NCI-H187 (cell line): ENCODE data around the gene SCN2A.

Source experiments
- DNase-seq, 2 experiments: peaks; one replicate each; lab custom pipeline; 2025; lab: John Stamatoyannopoulos, UW

The SCN2A gene

DNA sequence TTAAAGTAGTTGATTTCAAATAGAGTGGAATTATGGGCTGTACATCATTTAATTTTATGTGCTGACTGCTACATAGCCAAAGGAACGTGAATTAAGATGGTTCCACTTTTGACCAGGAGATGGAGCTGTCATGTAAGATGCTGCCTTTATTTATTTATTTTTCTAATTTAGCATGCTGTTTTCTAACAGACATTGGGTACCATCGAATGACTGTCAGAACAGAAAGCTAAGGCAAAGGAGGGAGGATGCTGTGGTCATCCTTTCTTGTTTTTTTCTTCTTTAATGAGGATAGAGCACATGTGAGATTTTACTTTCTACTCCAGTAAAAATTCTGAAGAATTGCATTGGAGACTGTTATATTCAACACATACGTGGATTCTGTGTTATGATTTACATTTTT is at the start of gene SCN2A:
Gene SCN2A, plus strand, starts transcription at position 185 of the 400 bp plus-strand sequence. CDS start 56,410 bp downstream, outside the sequence.
- DNase-seq, result peak; percentile 5 to 15

DNA sequence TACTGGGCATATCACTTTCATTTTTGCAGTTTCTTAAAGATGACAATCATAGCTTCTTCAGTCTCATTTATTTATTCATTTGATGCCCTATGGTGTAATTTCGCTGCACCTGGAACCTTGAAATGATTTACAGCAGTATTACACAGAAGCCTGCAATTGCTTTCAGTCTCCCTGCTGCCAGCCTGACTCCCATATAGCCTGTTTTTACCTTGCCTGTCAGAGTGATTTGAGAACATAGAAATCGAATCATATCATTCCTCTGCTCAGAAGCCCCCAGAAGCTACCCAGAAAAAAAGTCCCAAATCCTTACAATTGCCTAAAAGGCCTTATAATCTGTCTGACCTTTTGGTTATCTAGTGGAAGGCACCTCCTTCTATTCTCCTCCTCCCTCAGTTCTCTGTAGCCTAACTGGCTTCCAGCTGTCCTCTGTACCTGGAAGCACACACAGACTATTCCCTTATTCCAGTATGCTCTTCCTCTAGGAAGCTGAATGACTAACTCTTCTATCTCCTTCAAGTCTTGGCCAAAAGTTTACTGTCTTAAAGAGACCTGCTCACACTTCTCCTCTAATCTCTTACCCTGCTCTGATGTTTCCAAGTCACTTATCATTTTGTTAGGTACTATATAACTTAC is 48.0 kb upstream of the SCN2A start:
- DNase-seq, result no peak

DNA sequence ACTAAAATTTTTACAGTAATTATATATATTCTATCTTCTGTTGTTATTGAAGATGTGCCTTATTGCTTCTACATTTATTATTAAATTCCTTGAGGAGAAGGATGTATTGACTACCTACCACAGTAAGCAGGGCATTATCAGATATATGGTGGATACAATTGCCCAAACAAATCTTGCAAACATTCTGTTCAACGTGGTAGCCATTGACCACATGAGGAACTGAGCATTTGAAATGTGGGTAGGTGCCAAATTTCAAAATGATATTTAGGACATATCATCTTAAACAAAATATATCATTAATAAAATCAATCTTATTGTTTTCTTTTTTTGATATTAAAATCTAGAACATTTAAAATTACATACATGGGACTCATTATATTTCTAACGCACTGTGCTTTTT is 46.5 kb upstream of the SCN2A start:
- DNase-seq, result no peak

DNA sequence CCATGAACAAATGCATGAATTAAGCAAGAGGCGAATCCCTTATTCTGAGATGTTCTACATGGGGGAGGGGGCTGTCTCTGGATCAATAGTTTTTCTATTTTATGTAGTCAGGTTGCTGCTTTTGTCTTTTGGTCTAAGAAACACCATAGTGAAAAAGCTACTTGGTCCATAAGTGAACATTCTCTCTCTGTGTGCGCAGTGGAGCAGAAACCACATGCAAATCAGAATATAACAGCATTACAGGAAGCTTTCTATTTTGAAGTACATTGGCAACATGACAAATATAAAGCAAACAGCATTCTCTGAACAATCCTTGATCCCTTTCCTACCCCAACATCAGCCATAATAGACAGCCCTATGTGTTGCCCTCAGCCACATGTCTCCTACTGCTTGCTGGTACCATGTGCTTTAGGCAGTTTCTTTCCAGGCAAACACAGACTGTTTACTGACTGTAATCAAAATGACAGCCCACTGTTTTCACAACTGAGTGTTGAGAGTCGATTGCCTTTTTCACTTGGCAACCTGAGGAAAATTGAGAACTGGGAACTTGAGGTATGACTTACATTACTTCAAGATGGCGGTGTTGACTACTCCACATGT is 45.9 kb upstream of the SCN2A start:
- no peak for DNase-seq

DNA sequence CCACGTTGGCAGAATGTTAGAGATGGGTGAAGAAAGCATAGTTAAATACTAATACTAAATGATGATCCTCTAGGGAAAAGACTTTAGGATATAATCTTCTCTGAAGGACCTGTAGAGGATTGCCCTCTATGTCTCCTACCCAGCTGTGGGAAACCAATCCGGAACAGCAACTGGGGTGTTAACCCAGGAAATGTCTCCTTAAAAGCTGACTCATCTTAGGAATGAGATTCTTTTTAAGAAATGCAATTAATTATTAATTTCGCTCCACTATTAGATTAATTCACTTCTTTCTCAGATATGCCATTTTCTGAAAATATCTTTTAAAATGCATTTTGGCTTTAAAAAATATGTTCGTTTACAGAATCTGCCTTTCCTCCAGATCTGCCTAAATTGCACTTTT is 42.8 kb upstream of the SCN2A start:
- no peak for DNase-seq

DNA sequence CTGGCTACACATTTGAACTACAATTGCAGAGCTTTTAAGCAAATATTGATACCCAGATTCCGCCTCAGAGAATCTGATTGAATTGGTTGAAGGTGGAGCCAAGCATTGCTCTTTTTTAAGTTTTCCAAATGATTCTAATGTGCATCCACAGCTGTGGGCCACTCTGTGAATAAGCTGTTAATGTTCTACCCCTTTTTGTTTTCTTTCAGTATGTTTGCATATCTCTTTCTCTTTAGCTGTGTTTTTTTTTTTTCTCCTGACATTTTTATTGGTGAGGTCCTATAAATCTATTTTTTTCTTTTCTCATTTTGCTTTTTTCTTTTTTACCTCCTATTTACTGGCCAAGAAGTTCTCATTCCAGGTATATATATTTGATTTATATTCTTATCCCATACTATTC is 41.9 kb upstream of the SCN2A start:
- DNase-seq, result no peak

DNA sequence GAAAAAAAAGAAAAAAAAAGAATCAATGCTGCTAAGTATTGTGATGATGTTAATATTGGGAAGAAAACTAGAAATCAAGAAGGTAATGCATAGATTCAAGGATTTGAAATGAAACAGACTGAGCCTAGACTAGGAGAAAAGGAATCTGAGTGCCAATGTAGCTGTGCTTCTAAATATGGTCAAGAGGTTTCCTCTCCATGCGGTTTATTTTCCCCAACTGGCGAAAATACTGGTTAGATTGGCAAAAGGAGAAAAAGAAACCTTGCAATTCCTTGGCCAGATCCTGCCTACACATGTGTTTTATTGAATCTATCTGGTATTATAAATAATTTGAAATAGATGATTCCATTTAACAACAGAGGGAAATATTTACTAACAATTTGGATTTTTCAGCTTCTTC is 41.0 kb upstream of the SCN2A start:
- DNase-seq, result no peak

DNA sequence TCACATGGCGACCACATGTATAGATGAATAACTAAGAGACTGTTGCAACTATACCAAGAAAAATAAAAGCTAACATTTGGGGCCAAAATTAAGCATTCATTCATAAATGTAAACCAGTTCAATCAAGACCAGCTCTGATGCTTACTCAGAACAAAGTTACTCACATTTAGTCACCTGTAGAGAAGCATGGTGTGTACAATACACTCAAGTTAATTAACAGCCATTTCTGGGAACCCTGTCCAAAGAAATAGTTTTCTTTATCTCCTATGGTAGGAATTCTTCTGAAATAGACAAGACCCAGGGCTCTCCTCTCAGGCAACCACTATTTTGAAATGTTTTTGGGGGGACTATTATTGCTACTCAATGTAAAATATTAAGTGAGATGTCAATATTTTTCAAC is 37.0 kb upstream of the SCN2A start:
- no peak for DNase-seq

DNA sequence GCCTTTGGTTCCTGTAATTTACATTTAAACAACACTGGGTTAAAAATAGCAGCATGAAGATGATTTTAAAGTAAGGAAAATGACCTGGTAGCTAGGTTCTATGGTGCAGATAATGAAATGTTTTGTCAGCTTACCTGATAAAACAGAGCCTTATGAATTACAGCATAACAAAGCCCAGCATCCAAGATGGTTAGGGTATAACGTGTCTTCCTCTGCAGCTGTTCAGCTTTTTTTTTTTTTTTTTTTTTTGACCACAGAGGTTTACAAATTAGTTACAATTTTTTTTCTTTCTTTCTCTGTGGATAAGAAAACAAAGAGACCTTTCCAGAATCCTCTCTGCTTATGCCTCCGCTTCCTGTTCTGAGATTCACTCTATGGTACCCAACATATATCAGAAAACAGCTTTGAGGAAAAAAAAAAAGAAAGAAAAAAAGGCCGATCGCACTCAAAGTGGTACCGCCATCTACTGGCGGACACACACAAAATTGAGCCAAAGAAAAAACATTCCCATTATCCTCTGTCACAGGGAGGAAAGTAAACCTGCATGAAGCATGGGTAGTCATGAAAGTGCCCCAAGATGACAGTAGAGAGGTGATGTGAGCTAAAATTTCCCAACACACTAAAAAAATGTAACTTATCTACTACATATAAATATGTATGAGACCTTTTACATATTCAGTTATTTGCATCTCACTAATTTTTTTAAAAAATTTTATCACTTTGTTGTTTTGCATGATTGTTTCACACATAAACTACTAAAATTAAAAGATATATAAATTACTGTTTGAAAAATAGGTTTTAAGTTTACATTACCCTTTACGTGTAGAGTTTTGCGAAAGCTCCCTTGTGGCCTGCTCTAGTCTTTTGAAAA is 35.3 kb upstream of the SCN2A start, which contains the start of gene SCN3A:
Gene SCN3A, minus strand, starts transcription at position 362 of the 871 bp plus-strand sequence. CDS start 27,656 bp downstream, outside the sequence.
- DNase-seq, result peak; percentile 30 to 56

DNA sequence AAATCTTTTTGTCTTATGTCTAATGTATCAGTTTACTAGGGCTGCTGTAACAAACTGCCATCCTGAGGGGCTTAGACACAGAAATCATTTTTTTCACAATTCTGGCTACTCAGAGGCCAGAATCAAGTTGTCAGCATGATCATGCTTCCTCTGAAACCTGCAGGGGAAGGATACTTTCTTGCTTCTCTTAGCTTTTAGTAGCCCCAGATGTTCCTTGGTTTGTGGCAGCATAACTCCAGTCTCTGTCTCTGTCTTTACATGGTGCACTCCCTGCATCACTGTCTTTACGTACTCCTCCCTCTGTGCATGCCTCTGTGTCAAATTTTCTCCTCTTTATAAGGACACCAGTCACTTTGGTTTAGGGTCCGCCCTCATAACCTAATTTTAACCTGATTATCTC is 33.3 kb upstream of the SCN2A start:
- no peak for DNase-seq

DNA sequence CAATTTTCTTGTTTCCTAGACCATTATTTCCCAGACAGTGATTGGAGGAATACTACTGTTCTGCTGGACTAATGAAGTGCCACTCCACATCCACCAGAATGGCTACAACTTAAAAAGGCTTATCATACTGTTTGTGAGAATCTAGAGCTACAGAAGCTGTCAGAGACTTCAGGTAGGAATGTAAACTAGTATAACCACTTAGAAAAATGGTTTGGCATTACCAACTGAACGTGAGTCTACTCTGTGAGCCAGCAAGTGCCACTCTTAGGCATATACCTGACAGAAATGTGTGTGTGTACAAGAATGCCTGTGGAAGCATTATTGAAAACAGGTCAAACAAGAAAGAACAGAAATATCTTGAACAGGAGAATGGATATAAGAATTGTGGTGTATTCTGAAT is 31.1 kb upstream of the SCN2A start:
- DNase-seq, result no peak

DNA sequence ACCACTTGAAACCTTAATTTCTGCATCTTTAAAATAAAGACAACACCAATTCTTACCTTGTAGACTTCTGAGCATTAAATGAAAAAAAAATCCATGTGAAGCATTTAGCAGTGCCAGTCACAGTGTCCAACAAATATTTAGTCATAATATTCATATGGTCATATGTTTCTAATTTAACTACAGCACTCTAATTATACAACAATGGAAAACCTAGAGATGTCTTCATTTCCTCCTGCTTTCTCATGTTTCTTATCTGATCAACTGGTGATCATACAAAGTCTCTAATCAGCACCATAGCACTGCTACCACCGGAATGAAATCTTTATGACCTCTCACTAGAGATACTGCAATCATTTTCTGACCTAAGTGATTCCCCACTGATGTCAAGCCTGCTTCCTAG is 25.1 kb upstream of the SCN2A start:
- no peak for DNase-seq

DNA sequence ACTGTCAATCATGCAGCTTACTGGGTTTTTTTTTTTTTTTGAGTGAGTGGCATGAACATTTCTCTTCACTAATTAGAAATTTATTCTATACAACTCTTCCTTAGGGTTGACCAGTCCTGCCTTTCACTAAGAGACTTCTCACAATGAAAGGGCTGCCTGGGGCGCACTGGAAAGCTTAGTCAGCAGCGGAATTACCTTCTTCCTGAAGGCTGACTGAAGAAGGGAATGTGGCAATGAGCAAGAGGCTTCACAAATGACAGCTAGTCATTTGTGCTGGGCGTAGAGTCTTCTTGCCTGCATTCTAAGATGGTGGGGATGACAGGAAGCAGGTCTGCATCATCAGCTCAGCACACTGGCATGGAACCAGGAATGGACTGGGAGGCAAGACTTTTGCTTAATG is 19.7 kb upstream of the SCN2A start:
- DNase-seq, result no peak

DNA sequence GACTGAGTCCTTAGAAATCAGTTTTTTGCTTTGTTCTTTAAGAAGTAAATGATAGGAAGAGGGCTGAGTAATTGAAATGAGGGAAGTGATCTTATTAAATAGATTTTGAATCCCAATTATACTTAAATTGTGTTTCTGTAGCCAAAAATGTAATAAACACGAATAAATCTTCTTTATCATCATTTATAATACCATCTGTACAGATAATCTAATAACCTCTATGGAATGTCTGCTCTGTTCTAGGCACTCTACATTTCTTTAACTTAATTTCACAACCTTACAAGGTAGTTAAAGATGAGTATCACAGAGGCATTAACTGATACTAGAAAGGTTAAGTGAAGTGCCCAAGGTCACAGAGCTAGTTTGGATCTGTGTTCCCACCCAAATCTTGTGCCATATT is 14.3 kb upstream of the SCN2A start:
- DNase-seq, result no peak

DNA sequence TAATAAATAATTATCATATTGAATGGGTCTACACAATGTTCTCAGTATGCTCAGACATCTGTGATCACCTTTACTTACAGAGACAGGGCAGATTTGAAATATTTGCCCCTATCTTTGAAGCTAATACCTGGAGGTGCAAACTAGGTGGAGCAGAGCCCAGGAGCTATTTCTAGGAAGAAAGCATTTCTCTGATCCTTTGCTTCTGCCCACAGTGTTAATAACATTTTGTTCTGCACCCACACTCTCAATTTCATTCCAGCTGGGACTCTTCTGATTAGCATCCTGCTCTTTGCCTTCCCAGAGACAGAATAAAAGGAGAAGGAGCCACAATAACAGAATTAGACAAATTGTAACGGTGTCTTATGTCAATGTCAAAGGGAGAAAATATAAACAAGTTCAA is 11.6 kb upstream of the SCN2A start:
- DNase-seq, result no peak

DNA sequence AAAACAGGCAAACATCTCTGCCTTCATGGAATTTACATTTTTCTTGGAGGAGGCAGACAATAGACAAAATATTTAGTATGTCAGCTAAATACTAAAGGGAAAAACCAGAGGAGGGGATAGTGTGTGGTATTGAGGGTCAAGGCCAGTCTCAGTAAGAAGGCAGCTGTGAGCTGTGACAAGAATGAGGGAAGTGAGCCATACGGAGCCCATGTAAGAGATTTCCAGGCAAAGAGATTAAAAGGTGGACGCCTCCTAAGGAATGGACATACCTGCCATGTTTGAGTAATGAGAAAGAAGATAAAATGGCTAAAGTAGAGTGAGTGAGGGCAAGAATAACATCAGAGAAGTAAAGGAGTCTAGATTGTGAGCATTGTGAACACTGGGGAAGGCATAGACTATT is 2.2 kb upstream of the SCN2A start:
- no peak for DNase-seq

DNA sequence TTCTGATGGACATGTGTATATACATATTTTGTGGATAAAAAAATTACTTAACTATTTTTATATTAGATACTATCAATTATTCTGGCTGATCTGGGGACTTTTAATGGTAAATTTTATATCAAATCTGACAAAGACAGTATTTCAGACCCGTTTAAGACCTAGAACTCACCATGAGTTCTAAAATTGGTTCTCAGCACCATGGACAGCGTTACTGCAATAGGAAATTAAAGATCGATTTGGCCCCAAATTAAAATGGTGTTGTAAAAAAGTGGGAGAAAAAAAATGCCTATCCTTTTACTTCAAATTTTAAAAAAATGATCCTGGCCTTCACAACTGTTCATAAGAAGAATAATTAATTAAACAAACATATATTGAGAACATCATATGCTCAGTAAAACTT is 919 bp upstream of the SCN2A start:
- DNase-seq, result no peak

DNA sequence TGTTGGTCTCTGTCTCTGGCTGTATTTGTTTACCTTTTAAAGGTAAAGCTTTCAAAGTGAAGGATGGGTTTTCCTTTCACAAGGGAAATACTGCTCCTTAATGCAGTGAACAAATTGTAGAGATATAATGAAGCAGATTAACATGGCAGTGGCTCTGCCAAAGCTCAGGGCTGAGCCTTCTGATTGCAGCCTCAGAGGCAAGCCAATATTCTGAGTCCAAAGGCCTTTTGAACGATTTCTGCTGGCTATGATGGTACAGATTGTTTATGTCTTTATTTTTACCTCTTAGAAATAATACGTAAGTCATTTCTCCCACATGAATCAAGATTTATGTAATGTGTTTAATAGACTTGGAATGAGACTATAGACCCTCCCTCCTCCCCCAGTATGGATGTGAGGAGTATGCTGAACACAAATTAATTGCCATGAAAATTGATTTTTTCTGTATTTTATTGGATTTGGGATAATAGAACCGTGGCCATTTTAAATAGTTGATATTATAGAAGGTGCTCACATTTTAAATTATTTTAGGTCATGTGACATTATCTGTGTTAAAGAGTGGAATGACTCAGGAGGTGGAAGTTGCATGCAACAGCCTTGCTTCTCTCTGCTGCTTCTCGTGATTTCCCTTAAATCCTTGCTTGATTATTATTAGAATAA is 772 bp downstream of the SCN2A start:
- no peak for DNase-seq

DNA sequence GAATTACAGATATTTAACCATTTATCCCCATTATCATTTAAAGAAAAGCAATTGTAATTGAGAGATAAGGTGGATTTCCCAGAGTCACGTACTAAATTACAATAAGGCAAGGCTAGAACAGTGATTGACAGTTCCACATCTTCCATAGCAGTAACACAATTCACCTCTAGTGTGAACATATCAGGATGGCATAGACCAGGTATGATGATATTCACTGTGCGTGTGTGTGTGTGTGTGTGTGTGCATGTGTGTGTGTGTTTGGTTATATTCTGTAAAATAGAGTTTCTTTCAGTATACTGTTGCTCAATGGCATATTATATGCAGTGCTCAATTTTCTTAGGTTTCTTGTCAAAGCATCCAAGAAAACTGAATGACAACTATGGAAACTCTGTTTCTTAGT is 1.7 kb downstream of the SCN2A start:
- no peak for DNase-seq

DNA sequence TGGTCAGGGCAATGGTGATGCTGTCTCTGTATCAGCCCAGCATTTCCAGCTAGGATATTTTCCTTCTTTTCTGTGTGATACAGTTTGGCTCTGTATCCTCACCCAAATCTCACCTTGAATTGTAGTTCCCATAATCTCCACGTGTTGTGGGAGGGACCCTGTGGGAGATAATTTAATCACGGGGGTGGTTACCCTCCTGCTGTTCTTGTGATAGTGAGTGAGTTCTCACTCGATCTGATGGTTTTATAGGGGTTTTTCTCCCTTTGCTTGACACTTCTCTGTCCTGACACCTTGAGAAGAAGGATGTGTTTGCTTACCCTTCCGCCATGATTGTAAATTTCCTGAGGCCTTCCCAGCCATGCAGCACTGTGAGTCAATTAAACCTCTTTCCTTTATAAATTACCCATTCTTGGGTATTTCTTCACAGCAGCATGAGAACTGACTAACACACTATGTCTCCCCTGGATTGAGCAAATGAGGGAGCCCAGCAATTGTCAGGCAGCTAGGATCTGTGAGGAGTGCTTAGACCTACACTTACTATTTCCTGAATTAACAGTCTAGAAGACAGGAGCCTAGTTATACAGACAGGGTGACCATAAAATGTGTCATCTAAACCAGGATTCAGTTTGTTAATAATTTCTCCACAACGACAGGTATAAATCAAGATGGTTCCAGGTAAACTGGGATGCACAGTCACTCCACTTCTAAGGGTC is 6.0 kb downstream of the SCN2A start:
- DNase-seq, result no peak

DNA sequence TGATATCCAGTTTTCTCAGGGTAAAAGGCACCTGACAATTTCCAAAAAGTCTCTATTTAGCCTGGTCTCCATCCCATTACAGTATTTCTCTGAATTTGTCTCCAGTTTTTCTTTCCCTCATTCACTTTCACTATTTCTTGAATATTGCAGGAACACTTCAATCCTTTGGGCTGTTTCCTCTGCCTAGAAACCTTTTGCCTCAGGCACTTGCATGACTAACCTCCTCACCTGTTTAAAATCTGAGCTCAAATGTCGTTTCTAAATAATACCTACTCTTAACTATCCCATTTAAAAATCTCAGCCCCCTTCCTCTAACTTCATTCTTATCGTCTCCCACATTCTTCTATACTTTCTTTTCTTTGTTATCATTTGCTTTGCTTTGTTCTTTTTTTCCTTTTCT is 9.0 kb downstream of the SCN2A start:
- no peak for DNase-seq

DNA sequence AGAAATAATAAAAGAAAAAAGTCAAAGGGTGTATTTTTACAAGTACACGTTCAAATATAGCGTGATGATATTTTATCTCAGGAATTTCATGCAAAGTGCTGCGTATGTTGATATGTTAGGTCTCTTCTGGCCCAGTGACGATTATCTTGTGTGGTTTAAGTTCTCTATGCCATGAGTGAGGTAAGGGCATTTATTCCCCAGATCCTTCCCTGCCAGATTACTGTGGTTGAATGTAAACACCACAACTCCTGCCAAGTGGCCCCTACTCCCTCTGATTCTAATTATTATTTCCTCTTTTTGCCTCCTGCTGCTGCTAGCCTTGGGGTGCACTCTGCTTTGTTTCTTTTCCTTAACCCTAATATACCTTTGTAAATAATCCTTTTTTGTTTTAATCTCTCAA is 12.2 kb downstream of the SCN2A start:
- DNase-seq, result no peak
